Adrenal gland (tissue), 12 donors: ENCODE measurements around the gene CFAP73. TPM values are rescaled to one million over a fixed set of nuclear protein-coding genes. Genes with fewer than 3 reads are reported as not detected.
A peak's percentile ranks its signal among the peaks of the same experiment; 100 is the strongest.
"Not testable (repeated sequence)": the region's sequence is repeated elsewhere in the genome, so short reads cannot be mapped to it uniquely, and the experiment has no call there.

Experiments
- DNase-seq, 7 donors: peaks; one replicate each; pipeline ENCODE4 v3.0.0-alpha.2; 2019 to 2020
- H3K27ac ChIP-seq, 5 donors: fragments of 200-600 bp; sonication (generic) in 4 of 5; 1 replicate in 3 of 5; 2 replicates in 2 of 5; pipeline versions ENCODE4 v1.5.1 to v1.8.0; 2016 to 2020; ENCODE audit warnings: mild to moderate bottlenecking in 1 of 5
- H3K27me3 ChIP-seq: fragments of 200-600 bp; 2 replicates; pipeline ENCODE4 v1.8.0; 2021
- H3K36me3 ChIP-seq, 2 donors: fragments of 200-600 bp; replicated peaks in 1 of 2; 1 replicate in 1 of 2; 2 replicates in 1 of 2; pipeline versions ENCODE4 v1.5.1 to v1.8.0; 2018 to 2022
- H3K4me1 ChIP-seq, 2 donors: fragments of 200-600 bp; replicated peaks in 1 of 2; 1 replicate in 1 of 2; 2 replicates in 1 of 2; pipeline versions ENCODE4 v1.5.1 to v1.8.0; 2018 to 2021
- H3K4me3 ChIP-seq, 4 donors: fragments of 200-600 bp; sonication (generic) in 3 of 4; one replicate each; pipeline ENCODE4 v1.5.1; 2016 to 2018
- H3K9me3 ChIP-seq, 3 donors: fragments of 200-600 bp; sonication (generic) in 1 of 3; replicated peaks in 1 of 3; 1 replicate in 2 of 3; 2 replicates in 1 of 3; pipeline versions ENCODE4 v1.5.1 to v1.8.0; 2016 to 2021
- CTCF ChIP-seq, 6 experiments: fragments of 450-650 bp in 4 of 6; fragments of 200-600 bp in 2 of 6; sonication (generic) in 1 of 6; IDR thresholded peaks; 1 replicate in 5 of 6; 2 replicates in 1 of 6; pipeline versions ENCODE4 v1.5.1 to v1.8.0; 2016 to 2021; ENCODE audit warnings: antibody characterized with exemption in 6 of 6, mild to moderate bottlenecking in 2 of 6, moderate library complexity in 1 of 6
- POLR2A ChIP-seq, 2 donors: fragments of 450-650 bp; IDR thresholded peaks; one replicate each; pipeline ENCODE4 v1.6.1; 2017; ENCODE audit warnings: antibody characterized with exemption in 2 of 2, mild to moderate bottlenecking in 2 of 2, moderate library complexity in 1 of 2
- WGBS, 4 donors: extraction: QIAGEN DNeasy Blood & Tissue Kit in 2 of 4; methylation state at CpG; one replicate each; pipeline versions ENCODE4 v1.1.5 to v1.1.7; 2013 to 2017; 5-methylcytosine and 5-hydroxymethylcytosine counted together
- intact Hi-C, 2 donors: fragments of 100-400 bp; cut with DNase I; formaldehyde crosslinking; loops; one replicate each; pipeline versions ENCODE4 v1.14.1 to v1.15.0; 2022 to 2023
- polyA plus RNA-seq, 3 donors: library from polyadenylated mRNA; stranded (reverse); fragments of 200-250 nt in 2 of 3; fragments of 350-450 nt in 1 of 3; fragmentation: Illumina TruSeq in 1 of 3; extraction: RNeasy Lipid Tissue Mini Kit (QIAGEN cat#74804) in 1 of 3; gene quantifications; one replicate each; pipeline ENCODE4 v1.2.3, GENCODE V29; 2013 to 2014
- total RNA-seq, 9 donors: library from RNA; depleted of rRNA in 4 of 9; stranded (reverse); fragments of >200 nt in 4 of 9; fragments of 120-200 nt in 1 of 9; fragmentation: NEBNext Ultra II Directional in 1 of 9; extraction: Animal tissue kit (Norgen Biotek cat#: 25700) in 1 of 9; gene quantifications; one replicate each; pipeline versions ENCODE4 v1.1.0 to v1.2.4, GENCODE V29; 2013 to 2023
- donor health status: healthy with polysubstance abuse.
- donor health status: Bipolar disorder and iron deficiency.
- donor health status: DM: yes; HTN: yes; CAD: no.
- donor health status: DM: no; HTN: no; CAD: no.
- donor health status: DM: no; HTN: no; CAD: no.
- donor health status: DM: yes; HTN: yes; CAD: no.

Gene CFAP73
- total and polyA plus RNA-seq, 12 donors, result 0.14 to 0.57 (median 0.24) TPM; not detected in 7

GRCh38 chr12:113140706-113141105 lies 8.8 kb upstream of the CFAP73 start:
- H3K4me1 ChIP-seq, result peaks cover 14 to 29% of the 10 kb centered on the region in 2 donors
- 72 to 80% (median 74%) methylated on average over 7 of the region's 7 CpGs for WGBS, 4 donors
- TF ChIP-seq CTCF (IDR thresholded peaks at IDR 0.05) (no peak), POLR2A (IDR thresholded peaks at IDR 0.05) (no peak)
- H3K4me3 ChIP-seq, result no peak overlapping the region
- H3K27me3 ChIP-seq, result no peaks in the 10 kb centered on the region
- DNase-seq, result no peak
- no peaks in the 10 kb centered on the region for H3K36me3 ChIP-seq
- H3K27ac ChIP-seq, result peak overlapping the region in 1 of 5 donors; percentile 21
- H3K9me3 ChIP-seq, result no peaks in the 10 kb centered on the region
- intact Hi-C loops, result no loop called here

GRCh38 chr12:113141716-113142115 lies 7.8 kb upstream of the CFAP73 start:
- H3K27me3 ChIP-seq, H3K9me3 ChIP-seq, DNase-seq, H3K4me3 ChIP-seq, intact Hi-C loops, H3K36me3 ChIP-seq: not testable (repeated sequence)
- peak overlapping the region in 3 of 5 donors; percentile 85 to 94 (median 92) for H3K27ac ChIP-seq
- peaks cover 14 to 22% of the 10 kb centered on the region in 2 donors for H3K4me1 ChIP-seq
- WGBS, 4 donors, result 63 to 72% (median 67%) methylated on average over 3 of the region's 3 CpGs

- DNase-seq, result peak; percentile 68 to 78 (median 73)
- H3K27me3 ChIP-seq, result no peaks in the 10 kb centered on the region
- intact Hi-C loops, result no loop called here
- H3K4me3 ChIP-seq, result no peak overlapping the region
- no peaks in the 10 kb centered on the region for H3K36me3 ChIP-seq
- peak in 1 of 2 donors; percentile 45 for TF ChIP-seq POLR2A (IDR thresholded peaks at IDR 0.05)
- TF ChIP-seq CTCF (IDR thresholded peaks at IDR 0.05), result no peak
- WGBS, 4 donors, result 24 to 33% (median 25%) methylated on average over 12 to 17 of the region's 17 CpGs
- H3K9me3 ChIP-seq, result no peaks in the 10 kb centered on the region
- peak overlapping the region in 4 of 5 donors; percentile 73 to 94 (median 88) for H3K27ac ChIP-seq
- H3K4me1 ChIP-seq, result peaks cover 14 to 22% of the 10 kb centered on the region in 2 donors
Measured at GRCh38 chr12:113142173-113142885, 7.2 kb upstream of the CFAP73 start.

- no peak for DNase-seq
- peak overlapping the region in 4 of 5 donors; percentile 73 to 94 (median 88) for H3K27ac ChIP-seq
- intact Hi-C loops, result no loop called here
- peaks cover 14 to 22% of the 10 kb centered on the region in 2 donors for H3K4me1 ChIP-seq
- TF ChIP-seq CTCF (IDR thresholded peaks at IDR 0.05), result no peak
- no peak for TF ChIP-seq POLR2A (IDR thresholded peaks at IDR 0.05)
- 39 to 50% (median 47%) methylated on average over 5 of the region's 5 CpGs for WGBS, 4 donors
- no peaks in the 10 kb centered on the region for H3K9me3 ChIP-seq
- H3K27me3 ChIP-seq, result no peaks in the 10 kb centered on the region
- H3K4me3 ChIP-seq, result no peak overlapping the region
- no peaks in the 10 kb centered on the region for H3K36me3 ChIP-seq
Measured at GRCh38 chr12:113142886-113143332, 6.6 kb upstream of the CFAP73 start.

- no peak overlapping the region for H3K27ac ChIP-seq
- intact Hi-C loops, result no loop called here
- 89 to 91% (median 90%) methylated on average over 6 to 8 of the region's 8 CpGs for WGBS, 4 donors
- no peak for TF ChIP-seq POLR2A (IDR thresholded peaks at IDR 0.05)
- no peak for TF ChIP-seq CTCF (IDR thresholded peaks at IDR 0.05)
- H3K27me3 ChIP-seq, result no peaks in the 10 kb centered on the region
- DNase-seq, result no peak
- H3K36me3 ChIP-seq, result no peaks in the 10 kb centered on the region
- no peak overlapping the region for H3K4me3 ChIP-seq
- peaks cover 14 to 22% of the 10 kb centered on the region in 2 donors for H3K4me1 ChIP-seq
- no peaks in the 10 kb centered on the region for H3K9me3 ChIP-seq
Measured at GRCh38 chr12:113143959-113144358, 5.6 kb upstream of the CFAP73 start.
